Inferior parietal cortex (tissue), 1 donor: ENCODE results near the gene ATG16L2.
"Not testable (repeated sequence)": the region's sequence is repeated elsewhere in the genome, so short reads cannot be mapped to it uniquely, and the experiment has no call there.

Experiments
- DNase-seq: peaks from one replicate; pipeline ENCODE4 v3.0.0-alpha.2; 2016; ENCODE audit errors: extremely low spot score

ATG16L2 gene

DNA sequence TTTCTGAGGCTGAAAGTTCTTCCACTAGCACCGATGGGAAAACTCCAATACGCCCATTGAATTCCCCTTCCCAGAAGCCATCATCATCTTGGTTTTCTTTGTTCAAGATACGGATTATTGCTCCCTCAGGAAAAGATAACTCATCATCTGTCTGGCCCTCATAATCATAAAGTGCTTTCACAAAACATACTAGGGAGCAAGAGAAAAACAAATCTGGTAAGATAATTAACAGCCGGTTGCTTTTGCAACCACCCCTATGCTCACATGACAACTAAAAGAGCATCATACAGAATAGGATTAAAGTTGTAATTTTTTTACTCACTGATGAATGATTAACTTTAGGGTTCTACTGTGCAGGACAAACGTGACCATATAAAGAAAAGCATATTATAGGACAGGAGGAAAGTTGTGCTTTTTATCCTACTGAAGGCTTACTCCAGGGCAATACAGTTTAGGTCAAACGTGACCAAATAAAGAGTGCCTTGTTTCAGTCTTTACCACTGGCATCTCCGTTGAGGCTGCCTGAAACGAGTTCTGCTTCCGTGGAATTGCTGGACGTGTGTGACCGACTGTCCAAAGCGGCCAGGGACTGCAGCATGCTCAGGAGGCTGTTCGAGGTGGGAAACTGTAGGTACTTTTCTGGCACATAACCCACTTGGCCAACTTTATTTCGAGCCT, 28.6 kb downstream of the ATG16L2 start:
- no peak for DNase-seq

DNA sequence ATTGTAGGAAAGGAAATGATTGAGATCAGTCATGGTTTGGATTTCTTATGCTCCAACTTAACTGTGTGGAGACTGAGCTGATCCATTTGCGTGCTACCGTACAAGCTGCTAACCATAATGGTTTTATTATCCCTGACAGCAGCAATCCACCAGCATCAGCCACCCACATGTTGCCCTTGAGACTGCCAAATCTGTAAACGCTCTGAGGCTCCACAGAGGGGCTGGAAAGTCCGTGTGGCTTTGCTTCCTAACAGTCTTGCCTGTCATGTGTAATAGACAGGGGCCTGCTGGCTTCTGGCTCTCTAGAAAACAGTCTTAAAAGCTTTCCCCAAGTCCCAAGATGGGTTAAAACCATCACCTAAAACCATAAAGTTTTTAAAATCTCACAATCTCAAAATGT, 30.1 kb downstream of the ATG16L2 start:
- DNase-seq = no peak

DNA sequence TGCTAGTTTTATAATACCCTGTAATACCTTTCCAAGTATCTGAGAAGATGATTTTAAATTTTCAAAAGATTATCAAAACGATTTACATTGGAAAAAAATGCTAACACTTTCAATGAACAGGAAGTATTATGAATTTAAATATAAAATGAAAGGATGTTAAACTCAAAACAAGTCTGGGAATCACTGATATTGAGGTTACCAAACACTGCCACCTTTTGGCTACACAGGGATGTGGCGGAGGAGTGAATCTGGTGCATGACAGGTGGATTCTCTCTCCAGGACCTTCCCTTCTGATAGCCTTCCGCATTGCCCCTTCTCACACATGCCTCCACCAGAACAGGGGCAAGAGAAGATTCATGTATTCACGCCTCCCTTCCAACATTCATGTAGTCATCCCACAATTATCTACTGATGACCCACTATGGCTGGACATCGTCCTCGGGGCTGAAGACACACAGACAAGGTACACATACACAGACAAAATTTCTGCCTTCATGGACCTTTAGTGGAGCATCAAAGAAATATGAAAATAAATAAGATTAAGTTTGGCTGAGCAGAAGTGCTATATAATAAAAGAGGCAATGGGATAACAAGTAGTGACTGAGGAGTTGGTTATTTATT, 34.7 kb downstream of the ATG16L2 start:
- peak; percentile 38 for DNase-seq

DNA sequence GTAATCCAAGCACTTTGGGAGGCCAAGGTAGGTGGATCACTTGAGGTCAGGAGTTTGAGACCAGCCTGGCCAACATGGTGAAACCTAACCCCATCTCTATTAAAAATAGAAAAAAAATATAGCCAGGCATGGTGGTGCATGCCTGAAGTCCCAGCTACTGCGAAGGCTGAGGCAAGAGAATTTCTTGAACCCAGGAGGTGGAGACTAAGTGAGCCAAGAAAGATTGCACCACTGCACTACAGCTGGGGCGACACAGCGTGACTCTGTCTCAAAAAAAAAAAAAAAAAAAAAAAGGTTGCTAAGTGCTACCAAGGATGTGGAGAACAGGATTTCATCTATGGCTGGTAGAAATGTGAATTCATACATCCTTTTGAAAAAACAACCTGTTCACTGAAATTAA, 36.6 kb downstream of the ATG16L2 start:
- DNase-seq = no peak

DNA sequence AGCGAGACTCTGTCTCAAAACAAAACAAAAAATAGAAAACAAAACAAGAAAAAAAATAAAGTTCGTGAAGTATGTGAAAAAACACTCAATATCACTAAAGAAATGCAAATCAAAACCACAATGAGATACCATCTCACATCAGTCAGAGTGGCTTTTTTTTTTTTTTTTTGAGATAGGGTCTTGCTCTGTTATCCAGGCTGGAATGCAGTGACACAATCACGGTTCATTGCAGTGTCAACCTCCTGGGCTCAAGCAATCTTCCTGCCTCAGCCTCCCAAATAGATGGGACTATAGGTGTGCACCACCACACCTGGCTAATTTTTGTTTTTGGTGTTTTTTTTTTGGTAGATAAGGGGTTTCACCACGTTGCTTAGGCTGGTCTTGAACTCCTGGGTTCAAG, 37.5 kb downstream of the ATG16L2 start:
- DNase-seq = no peak

DNA sequence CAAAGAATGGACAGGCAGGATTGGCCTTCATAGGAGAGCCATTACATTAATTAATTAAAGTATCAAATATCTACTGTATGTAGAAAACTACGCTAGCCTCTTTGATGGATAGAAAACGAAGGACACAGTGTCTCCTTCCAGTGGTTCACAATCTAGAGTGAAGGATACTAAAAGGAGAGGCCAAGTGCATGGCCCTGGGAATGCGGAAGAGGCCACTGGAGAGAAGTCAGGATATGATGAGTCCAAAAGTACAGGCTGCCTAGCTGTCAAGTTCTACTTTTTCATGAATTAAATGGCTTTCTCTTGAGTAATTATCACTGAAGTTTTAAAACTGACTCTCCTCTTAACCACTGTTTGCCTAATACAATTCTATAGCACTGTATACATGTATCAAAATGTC, 41.9 kb downstream of the ATG16L2 start:
- no peak for DNase-seq

DNA sequence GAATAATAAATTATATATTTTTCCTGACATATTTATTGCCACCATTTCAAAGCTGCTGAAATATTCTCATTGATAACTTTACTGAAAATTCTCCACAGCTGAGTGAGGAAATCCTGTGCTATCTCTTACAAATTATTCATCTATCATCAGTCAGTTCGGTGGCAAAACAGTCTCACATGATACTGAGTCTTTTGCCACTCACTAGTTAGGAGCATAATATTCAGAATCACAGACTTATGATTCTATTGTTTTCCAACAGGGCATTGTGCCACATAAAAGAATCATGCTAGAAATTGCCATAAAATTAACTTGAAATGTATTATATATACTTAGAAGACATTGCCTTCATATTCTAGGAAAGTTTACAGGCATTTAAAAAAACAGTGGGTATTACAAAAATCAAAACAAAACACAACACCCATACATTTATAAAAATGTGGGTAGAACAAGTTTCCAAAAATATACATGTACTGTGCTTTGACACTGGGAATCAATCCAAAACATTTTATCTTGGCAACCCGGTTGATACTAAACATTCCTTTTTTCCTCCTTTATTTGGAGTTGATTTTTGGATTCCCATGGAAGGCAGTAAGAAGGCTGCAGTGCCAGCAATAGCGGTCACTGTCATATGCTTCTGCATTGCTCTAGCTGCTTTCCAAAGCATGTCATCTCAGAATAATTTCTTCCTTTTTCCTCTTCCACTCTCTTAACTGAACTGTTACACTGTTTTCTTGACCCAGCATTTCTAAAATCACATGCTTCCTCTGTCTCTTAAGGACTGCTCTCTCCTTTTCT, 42.5 kb downstream of the ATG16L2 start:
- no peak for DNase-seq

DNA sequence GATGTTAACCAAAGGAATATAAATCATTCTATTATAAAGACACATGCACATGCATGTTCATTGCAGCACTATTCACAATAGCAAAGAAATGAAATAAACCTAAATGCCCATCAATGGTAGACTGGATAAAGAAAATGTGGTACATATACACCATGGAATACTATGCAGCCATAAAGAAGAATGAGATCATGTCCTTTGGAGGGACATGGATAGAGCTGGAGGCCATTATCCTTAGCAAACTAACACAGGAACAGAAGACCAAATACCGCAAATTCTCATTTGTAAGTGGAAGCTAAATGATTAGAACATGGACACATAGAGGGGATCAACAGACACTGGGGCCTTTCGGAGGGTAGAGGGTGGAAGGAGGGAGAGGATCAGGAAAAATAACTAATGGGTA, 44.1 kb downstream of the ATG16L2 start:
- DNase-seq = not testable (repeated sequence)

DNA sequence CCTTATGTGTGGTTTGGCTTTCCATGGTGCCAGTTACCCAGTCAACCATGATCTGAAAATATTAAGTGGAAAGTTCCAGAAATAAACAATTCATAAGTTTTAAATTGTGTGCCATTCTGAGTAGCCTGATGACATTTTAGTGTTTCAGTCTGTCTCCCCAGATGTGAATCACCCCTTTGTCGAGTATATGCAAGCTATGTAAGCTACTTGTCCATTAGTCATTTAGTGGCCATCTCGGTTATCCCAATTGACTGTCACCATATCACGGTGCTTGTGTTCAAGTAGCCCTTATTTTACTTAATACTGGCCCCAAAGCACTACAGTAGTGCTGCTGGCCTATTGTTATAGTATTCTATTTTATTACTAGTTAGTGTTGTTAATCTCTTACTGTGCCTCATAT, 44.9 kb downstream of the ATG16L2 start:
- DNase-seq = no peak

DNA sequence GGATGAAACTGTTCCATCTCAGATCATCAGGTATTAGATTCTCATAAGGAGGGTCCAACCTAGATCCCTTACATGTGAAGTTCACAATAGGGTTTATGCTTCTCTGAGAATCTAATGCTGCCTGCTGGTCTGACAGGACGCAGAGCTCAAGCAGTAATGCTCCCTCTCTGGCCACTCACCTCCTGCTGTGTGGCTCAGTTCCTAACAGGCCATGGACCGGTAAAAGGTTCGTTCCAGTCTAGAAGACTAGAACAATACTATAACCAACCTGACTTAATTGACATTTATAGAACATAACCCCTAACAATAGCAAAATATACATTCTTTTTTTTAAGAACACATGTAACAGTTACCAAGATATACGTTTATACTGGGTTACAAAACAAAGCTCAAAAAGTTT, 45.8 kb downstream of the ATG16L2 start:
- DNase-seq = no peak

DNA sequence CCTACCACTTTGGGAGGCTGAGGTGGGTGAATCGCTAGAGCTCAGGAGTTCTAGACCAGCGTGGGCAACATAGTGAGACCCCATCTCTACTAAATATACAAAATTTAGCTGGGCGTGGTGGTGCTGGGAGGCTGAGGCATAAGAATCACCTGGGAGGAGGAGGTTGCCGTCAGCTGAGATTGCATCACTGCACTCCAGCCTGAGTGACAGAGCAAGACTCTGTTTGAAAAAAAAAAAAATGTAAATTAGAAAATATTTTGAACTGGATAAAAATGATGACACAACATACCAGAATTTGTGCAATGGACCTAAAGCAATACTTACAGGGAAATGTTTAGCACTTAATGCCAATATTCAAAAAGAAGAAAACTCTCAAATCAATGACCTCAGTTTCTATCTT, 46.4 kb downstream of the ATG16L2 start:
- no peak for DNase-seq

DNA sequence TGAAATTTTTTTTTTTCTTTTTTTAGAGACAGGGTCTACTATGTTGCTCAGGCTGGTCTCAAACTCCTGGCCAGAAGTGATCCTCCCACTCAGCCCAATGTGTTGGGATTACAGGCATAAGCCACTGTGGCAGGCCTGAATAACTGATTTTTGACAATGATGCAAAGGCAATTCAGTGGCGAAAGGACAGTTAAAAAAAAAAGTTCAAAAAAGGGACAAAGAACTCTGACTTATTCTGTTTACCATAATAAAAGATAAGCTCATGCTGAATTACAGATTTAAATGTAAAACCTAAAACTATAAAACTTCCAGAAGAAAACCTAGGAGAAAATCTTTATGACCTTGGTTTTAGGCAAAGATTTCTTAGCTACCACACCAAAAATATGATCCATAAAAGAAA, 48.9 kb downstream of the ATG16L2 start:
- no peak for DNase-seq

DNA sequence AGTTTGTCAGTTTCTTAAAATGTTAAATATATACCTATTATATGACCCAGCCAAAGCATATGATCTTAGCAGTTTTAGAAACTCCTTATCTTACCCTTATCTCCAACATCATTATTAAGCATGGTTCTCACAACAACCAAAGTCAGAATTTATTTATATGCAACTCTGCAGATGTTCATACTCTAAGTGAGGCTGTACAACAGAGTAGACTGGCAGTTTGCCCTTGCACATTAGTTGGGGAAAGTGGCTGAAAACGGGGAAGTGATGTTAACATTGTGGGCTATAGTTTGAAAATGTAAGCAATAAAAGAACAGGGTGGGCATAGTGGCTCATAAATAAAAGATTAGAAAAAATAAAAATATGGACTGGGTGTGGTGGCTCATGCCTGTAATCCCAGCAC, 49.7 kb downstream of the ATG16L2 start:
- no peak for DNase-seq

DNA sequence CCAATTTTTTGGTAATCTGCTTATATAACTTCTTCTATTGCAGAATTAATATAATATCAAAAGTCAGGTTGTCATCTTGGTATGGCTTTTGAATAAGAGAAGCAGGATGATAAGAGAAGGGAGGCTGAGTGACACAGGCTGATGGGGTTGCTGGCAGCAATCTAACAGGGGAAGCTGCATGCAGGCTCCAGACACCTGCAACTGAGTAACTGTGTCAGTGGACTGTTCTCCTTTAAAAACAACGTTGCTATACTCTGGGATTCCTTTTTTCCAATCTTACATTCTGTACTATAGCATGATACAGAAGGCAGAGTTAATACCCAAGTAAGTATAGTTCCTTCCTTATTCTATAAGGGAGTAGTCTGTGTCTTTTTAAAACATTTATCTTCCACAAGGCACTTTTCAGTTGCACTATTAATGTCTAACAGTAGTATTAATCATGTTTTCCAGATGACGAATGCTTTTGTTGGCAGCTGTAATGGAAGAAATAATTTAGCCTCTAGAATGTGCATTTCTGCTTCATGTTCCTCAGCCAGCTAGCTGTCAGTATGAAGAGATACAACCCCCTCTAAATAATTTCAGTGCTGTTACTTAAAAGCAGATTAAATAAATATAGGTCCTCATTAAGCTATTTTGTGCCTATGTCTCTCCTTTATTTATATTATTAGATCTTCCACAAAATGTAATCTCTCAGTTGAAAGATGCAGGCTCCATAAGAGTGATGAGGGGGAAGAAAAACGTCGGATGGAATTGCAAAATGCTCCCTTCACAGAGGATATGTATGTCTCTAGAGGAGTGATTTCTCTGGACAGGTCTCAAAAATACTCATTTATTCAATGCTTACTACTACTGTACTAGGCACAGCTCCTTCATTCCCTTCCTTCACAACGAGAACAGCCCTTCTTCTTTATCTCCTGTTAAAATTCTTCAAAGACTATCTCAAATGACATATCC, 50.8 kb downstream of the ATG16L2 start:
- no peak for DNase-seq

DNA sequence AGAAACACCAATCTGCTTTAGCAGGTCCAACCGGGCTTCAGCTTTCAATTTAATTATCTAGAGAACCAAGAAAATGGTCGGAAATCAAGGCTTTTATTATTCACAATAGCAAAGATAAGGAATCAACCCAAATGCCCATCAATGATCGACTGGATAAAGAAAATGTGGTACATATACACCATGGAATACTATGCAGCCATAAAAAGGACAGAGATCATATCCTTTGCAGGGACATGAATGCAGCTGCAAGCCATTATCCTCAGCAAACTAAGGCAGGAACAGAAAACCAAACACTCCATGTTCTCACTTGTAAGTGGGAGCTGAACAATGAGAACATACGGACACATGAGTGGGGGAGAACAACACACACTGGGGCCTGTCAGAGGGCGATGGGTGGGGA, 53.8 kb downstream of the ATG16L2 start:
- DNase-seq = no peak

DNA sequence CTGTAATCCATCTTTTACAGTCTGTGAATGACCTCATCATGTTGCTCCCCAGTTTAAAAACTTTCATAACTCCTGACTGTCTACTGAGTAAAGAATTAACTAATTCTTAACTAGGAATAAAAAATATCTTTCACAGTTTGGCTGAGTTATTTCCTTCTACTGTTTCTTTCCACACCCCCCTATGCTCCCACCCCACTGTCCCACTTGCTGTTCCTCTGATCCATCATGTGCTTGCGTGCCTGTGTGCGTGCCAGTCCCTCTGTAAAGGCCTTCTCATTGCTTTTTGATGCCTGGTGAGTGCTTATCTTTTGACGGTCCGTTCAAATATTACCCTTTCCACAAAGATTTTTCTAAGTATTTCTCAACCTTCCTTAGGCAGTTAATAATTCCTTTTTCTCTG, 55.6 kb downstream of the ATG16L2 start:
- no peak for DNase-seq

DNA sequence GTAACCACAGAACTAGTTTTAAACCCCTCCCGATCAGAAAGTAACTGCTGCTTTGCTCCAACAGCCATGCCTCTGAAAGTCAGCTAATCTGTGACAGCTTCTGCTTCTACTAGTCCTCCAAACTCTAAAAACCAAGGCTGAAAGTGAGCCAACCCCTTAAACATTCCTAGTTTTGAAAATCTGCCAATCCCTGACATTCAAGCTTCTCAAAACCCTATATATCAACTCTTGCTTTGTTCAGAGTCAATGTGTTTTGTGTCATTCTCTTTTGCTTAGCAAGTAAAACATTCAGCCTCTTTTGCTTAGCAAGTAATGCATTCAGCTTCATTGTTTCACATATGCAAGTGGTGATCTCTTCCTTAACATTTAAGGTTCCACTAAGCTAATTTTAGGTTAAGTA, 56.9 kb downstream of the ATG16L2 start:
- no peak for DNase-seq

DNA sequence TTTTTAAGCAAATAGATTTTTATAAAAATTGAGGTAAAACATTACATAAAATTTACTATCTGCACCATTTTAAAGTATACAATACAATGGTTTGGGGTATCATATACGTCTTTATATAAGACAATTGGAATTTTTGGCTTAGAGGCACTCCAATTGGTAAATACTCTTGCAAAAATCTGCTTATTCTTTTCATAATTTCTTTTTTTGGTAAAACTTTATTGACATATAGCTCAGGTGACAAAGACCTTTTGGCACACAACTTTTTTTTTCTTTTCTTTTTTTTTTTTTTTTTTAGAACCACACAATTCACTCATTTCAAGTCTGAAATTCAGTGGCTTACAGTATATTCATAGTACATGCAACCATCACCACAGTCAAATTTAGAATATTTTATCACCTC, 57.8 kb downstream of the ATG16L2 start:
- no peak for DNase-seq

DNA sequence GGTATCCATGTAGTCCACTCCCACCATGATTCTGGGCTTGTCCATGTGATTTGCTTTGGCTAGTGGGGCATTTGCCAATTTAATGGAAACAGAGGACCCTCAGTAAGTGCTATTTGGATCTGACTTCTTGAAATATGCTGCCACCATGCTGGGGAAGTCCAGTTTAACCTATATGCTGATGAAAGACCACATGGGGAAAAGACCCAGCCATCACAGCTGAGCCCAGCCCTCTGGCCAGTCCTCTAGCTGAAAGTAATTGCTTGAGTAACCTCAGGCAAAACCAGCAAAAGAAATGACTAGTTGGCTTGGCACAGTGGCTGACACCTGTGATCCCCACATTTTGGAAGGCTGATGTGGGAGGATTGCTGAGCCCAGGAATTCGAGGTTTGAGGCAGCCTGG, 61.5 kb downstream of the ATG16L2 start:
- no peak for DNase-seq

DNA sequence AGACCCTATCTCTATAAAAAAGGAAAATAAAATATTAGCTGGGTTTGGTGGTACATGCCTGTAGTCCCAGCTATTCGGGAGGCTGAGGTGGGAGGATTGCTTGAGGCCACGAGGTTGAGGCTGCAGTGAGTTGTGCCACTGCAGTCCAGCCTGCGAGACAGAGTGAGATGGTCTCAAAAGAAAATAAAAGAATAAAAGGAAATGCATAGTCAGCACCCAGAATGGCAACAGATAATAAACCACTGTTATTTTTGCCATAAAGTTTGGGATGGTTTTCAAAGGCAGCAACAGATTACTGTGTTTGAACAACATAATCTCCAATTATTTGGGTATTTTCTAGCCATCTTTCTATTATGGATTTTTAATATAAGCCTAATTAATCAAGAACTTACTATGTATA, 61.9 kb downstream of the ATG16L2 start:
- no peak for DNase-seq
